Kidney glomerular epithelial cell (primary cell): ENCODE results near the gene C20orf173.

Experiments
- DNase-seq: peaks from one replicate; lab custom pipeline; 2025; lab: John Stamatoyannopoulos, UW

C20orf173 gene

DNA sequence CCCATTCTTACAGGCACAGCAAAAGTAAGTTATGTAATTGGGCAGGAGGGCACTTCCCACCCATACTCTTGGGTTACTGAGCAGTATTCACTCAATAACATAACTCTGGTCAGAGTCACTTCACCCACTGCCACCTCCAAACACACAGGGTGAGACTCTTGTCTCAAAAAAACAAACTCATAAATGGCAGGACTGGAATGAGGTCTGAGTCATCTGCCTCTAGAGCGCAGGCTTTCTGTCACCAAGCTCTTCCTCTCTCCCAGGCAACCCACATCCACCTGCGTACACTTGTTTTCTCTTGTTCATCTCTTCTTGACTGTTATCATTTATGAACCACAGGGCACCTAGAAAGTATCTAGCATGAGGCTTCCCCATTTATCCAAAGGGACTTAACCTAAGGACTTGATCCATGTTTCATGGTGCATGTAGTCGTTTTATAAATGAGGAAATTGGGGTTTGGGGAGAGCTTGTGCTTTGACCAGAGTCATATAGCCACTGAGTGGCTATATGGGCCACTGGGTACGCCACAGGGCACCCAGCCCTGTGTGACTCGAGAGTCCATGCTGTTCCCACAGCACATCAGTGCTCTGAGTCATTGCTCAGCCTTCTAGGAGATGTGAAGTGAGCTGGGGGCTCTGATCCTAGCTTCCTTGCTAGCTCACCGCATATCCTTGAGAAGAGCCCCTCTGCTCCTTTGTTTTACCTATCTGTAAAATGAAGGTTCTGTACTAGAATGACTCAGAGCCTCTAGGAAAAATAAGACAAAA lies 22.4 kb downstream of the C20orf173 start:
- DNase-seq, result no peak

DNA sequence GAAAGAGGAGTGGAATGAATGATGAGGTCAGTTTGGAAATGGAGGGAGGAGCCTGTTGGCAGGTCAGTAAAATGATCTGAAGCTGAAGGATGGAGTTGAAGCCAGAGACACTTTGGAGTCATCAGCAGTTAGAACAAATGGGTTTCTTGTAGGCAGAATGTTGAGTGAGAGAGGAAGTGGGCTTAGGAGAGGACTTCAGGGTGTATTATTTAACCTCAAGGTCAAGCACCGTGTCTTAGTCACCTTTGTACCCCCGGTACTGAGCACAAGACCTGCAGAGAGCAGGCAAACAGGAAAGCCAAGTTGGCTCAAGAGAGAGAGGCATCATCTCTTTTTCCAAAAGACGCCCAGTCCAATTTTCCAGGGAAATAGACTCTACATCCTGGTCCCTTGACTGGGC lies 23.3 kb downstream of the C20orf173 start:
- DNase-seq, result no peak

DNA sequence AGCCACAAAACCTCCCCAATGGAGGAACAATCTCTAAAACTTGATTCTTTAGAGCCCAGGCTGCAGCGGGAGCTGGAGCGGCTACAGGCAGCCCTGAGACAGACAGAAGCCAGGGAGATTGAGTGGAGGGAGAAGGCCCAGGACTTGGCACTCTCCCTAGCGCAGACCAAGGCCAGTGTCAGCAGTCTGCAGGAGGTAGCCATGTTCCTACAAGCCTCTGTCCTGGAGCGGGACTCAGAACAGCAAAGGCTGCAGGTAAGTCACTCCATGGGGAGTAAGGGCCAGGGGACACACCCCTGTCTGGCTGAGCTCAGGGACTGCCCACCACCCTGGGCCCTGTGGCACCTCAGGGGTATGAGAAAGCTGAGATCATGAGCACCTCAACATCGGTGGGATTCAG lies 24.7 kb downstream of the C20orf173 start:
- no peak for DNase-seq

GRCh38 chr20:35503841-35504561 lies 25.5 kb downstream of the C20orf173 start:
- DNase-seq, result no peak

GRCh38 chr20:35503281-35503680 lies 26.2 kb downstream of the C20orf173 start:
- DNase-seq, result no peak

GRCh38 chr20:35502352-35502751 lies 27.1 kb downstream of the C20orf173 start:
- DNase-seq, result no peak

- no peak for DNase-seq
These were observed 30.2 kb downstream of the C20orf173 start for GRCh38 chr20:35499271-35499670.

DNA sequence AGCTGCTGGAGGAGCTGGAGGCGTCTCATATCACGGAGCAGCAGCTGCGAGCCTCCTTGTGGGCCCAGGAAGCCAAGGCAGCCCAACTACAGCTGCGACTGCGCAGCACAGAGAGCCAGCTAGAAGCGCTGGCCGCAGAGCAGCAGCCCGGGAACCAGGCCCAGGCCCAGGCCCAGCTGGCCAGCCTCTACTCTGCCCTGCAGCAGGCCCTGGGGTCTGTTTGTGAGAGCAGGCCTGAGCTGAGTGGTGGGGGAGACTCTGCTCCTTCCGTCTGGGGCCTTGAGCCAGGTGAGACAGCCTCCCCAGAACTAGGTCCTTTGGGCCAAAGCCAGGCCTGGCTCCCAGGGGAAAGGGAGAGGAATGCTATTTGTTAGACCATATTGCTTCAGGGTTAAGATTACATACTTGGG lies 31.7 kb downstream of the C20orf173 start:
- no peak for DNase-seq

- no peak for DNase-seq
These were observed 32.1 kb downstream of the C20orf173 start for GRCh38 chr20:35497320-35497719.

DNA sequence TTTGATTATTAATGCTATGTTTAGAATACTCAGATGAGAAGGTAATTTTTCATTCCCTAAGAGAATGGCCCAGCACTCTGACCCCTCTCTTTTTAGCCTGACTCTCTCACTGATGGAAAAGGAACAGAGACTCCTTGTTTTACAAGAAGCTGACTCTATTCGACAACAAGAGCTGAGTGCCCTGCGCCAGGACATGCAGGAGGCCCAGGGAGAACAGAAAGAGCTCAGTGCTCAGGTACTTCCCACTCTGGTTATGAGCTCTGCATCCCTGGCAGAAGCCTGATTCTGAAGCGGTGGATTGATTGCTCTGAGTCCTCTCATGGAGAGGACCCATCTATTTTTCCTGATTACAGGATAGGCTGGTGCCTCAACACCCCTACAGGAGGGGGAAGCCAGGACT lies 33.0 kb downstream of the C20orf173 start:
- no peak for DNase-seq

GRCh38 chr20:35492352-35492751 lies 37.1 kb downstream of the C20orf173 start:
- no peak for DNase-seq

DNA sequence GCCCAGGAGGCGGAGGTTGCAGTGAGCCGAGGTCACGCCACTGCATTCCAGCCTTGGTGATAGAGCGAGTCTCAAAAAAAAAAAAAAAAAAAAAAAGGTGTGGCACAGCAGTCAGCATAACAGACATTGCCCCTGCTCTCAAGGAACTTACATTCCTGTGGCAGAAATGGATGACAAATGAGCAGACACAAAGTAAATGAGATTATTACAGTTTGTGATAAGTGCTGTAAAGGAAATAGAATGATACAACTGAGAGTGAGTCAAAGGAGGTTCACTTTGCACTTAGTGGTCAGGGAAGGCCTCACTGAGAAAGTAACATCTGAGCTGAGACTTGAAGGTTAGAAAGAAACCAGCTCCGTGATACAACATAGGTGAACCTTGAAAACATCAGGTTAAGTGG lies 37.6 kb downstream of the C20orf173 start:
- DNase-seq, result no peak

DNA sequence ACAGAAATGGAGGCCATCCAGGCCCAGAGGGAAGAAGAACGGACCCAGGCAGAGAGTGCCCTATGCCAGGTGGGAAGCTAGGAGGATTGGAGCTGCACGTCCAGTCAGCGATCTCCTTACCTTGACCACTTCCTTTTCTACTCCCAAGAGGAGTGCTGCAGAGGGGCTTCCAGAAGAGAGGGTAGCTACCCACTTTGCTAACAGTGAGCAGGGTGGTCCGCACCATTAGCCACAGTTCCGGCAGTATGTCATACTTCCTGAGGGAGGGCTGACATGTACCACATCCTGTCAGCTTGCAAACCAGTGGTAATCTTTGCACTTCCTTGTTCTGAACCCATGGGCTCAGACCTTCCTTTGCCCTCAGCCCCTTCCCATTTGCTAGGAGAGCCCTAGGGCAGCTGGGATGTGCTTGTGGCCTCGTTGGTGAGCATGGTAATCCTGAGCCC lies 38.7 kb downstream of the C20orf173 start:
- DNase-seq, result no peak

- no peak for DNase-seq
These were observed 39.7 kb downstream of the C20orf173 start for GRCh38 chr20:35489717-35490116.

GRCh38 chr20:35487479-35487878 lies 42.0 kb downstream of the C20orf173 start:
- no peak for DNase-seq

DNA sequence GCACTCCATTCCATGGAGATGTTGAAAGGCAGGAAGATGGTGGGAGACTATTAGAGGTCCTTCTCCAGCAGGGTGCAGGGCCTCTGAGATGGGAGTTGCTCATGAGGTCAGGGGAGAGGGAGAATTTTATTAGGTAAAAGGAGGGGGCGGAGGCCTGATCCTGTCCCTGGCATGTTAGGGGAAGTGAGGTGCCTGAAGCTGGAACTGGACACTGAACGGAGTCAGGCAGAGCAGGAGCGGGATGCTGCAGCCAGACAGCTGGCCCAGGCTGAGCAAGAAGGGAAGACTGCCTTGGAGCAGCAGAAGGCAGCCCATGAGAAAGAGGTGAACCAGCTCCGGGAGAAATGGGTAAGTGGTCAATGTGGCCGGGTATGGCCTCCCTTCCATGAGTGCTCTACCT lies 49.7 kb downstream of the C20orf173 start:
- no peak for DNase-seq

GRCh38 chr20:35478804-35479472 lies 50.5 kb downstream of the C20orf173 start:
- no peak for DNase-seq
